ENCODE results near the gene CORO1C.

Gene CORO1C

GRCh38 chr12:108613548-108613947 lies 117.8 kb downstream of the CORO1C start:
- DNase-seq, result no peak

- DNase-seq, result no peak
Observed at GRCh38 chr12:108612788-108613282, 118.5 kb downstream of the CORO1C start.

- peak; percentile 68 for DNase-seq
Observed at GRCh38 chr12:108611884-108612415, 119.4 kb downstream of the CORO1C start.

- DNase-seq, result no peak
Observed at GRCh38 chr12:108610856-108611605, 120.3 kb downstream of the CORO1C start.

- DNase-seq, result no peak
Observed at GRCh38 chr12:108610336-108610815, 120.9 kb downstream of the CORO1C start.

GRCh38 chr12:108609537-108610335 lies 121.6 kb downstream of the CORO1C start:
- no peak for DNase-seq

- no peak for DNase-seq
Observed at GRCh38 chr12:108608616-108609015, 122.7 kb downstream of the CORO1C start.

- DNase-seq, result no peak
Observed at GRCh38 chr12:108607981-108608600, 123.2 kb downstream of the CORO1C start.

GRCh38 chr12:108606492-108606891 lies 124.8 kb downstream of the CORO1C start:
- no peak for DNase-seq

- no peak for DNase-seq
Observed at GRCh38 chr12:108605690-108606406, 125.5 kb downstream of the CORO1C start.

- no peak for DNase-seq
Observed at GRCh38 chr12:108605000-108605689, 126.2 kb downstream of the CORO1C start.

- no peak for DNase-seq
Observed at GRCh38 chr12:108604208-108604941, 126.9 kb downstream of the CORO1C start.

GRCh38 chr12:108603743-108604142 lies 127.6 kb downstream of the CORO1C start:
- no peak for DNase-seq

- DNase-seq, result no peak
Observed at GRCh38 chr12:108602976-108603704, 128.2 kb downstream of the CORO1C start.

GRCh38 chr12:108602209-108602705 lies 129.1 kb downstream of the CORO1C start:
- no peak for DNase-seq

GRCh38 chr12:108600702-108601007 lies 130.7 kb downstream of the CORO1C start:
- DNase-seq, result no peak

GRCh38 chr12:108599948-108600701 lies 131.2 kb downstream of the CORO1C start:
- no peak for DNase-seq

- DNase-seq, result no peak
Observed at GRCh38 chr12:108599541-108599940, 131.8 kb downstream of the CORO1C start.

GRCh38 chr12:108598553-108599250 lies 132.6 kb downstream of the CORO1C start:
- no peak for DNase-seq
